GM19043 (cell line): ENCODE measurements around the gene PRR35.

Source experiments
- ATAC-seq: cut with Tn5 transposase; IDR thresholded peaks from one replicate; pipeline ENCODE4 v1.9.1; 2021; ENCODE audit warnings: low read depth; ENCODE audit not compliant: unreplicated experiment

PRR35 gene

GRCh38 chr16:527015-527903 lies 32.9 kb upstream of the PRR35 start, which contains the start of gene CAPN15:
CAPN15 (plus strand) TSS chr16:527712; CDS start chr16:546839, 19,127 bp downstream.
- ATAC-seq = peak; percentile 54

GRCh38 chr16:528111-529011 lies 31.8 kb upstream of the PRR35 start:
- ATAC-seq = no peak

- ATAC-seq = no peak
Measured at GRCh38 chr16:529012-529575, 31.1 kb upstream of the PRR35 start.

GRCh38 chr16:530111-530817 lies 29.9 kb upstream of the PRR35 start:
- no peak for ATAC-seq

- ATAC-seq = no peak
Measured at GRCh38 chr16:531494-532125, 28.6 kb upstream of the PRR35 start.

- ATAC-seq = no peak
Measured at GRCh38 chr16:533391-534123, 26.6 kb upstream of the PRR35 start.

- ATAC-seq = no peak
Measured at GRCh38 chr16:534135-534534, 26.1 kb upstream of the PRR35 start.

GRCh38 chr16:534856-535445 lies 25.2 kb upstream of the PRR35 start:
- no peak for ATAC-seq

GRCh38 chr16:535446-536405 lies 24.5 kb upstream of the PRR35 start:
- no peak for ATAC-seq

- ATAC-seq = no peak
Measured at GRCh38 chr16:536746-537145, 23.4 kb upstream of the PRR35 start.

GRCh38 chr16:537415-538335 lies 22.5 kb upstream of the PRR35 start:
- no peak for ATAC-seq

GRCh38 chr16:539901-540530 lies 20.2 kb upstream of the PRR35 start:
- ATAC-seq = no peak

GRCh38 chr16:540645-541340 lies 19.4 kb upstream of the PRR35 start:
- ATAC-seq = no peak

- no peak for ATAC-seq
Measured at GRCh38 chr16:543301-544164, 16.7 kb upstream of the PRR35 start.

GRCh38 chr16:544517-544916 lies 15.7 kb upstream of the PRR35 start:
- ATAC-seq = no peak
